Liver (tissue), 5 donors: ENCODE data around the gene OR2AE1. TPM values are rescaled to one million over a fixed set of nuclear protein-coding genes. Genes with fewer than 3 reads are reported as not detected.

Experiments
- polyA plus RNA-seq, 2 donors: library from polyadenylated mRNA; stranded (reverse) in 1 of 2; unstranded in 1 of 2; fragments of 200-250 nt in 1 of 2; fragments of >200 nt in 1 of 2; fragmentation: Nextera tagmentation in 1 of 2; extraction: Ambion mirVana in 1 of 2; gene quantifications; one replicate each; pipeline versions ENCODE4 v1.2.1 to v1.2.3, GENCODE V29; 2013 to 2015
- small RNA-seq: library from RNA; depleted of rRNA; stranded (forward); fragments of <200 nt; gene quantifications from one replicate; pipeline ENCODE3, GENCODE V24; 2014
- total RNA-seq, 2 donors: library from RNA; depleted of rRNA; stranded (reverse); fragments of >200 nt; gene quantifications; one replicate each; pipeline ENCODE4 v1.2.3, GENCODE V29; 2014
- donor health status: healthy.
- donor health status: healthy.
- donor health status: healthy.

The OR2AE1 gene
- total and polyA plus RNA-seq, 4 donors = 0.25 TPM; not detected in 3

Small RNA genes within 50 kb of the gene (small RNA-seq; reads per million reads assigned to genes)
- not detected for gene AC011904.1
- not detected for gene CYP3A52P

Other genes with a start within 250 kb of the OR2AE1 start
- 1,000 to 10,000 TPM in 1 of 2 donors, 10 to 100 TPM in 1; 21.9 to 1,413 TPM for gene CYP3A5, start 197.0 kb downstream of the OR2AE1 start, total RNA-seq
- gene CYP3A5, start 197.0 kb downstream of the OR2AE1 start, polyA plus RNA-seq = 1,000 to 10,000 TPM in 1 of 2 donors, 100 to 1,000 TPM in 1; 117 to 1,316 TPM
- 1,000 to 10,000 TPM in 1 of 2 donors, 10 to 100 TPM in 1; 81.2 to 2,448 TPM for gene CYP3A7, start 141.8 kb downstream of the OR2AE1 start, total RNA-seq
- gene CYP3A7, start 141.8 kb downstream of the OR2AE1 start, polyA plus RNA-seq = 10 to 100 TPM; 36.1 to 85.6 TPM
- gene CYP3A4, start 92.8 kb downstream of the OR2AE1 start, total RNA-seq = 100 to 1,000 TPM in 1 of 2 donors, under 1 TPM in 1; 0.51 to 138 TPM
- 1,000 to 10,000 TPM in 1 of 2 donors, 100 to 1,000 TPM in 1; 440 to 1,082 TPM for gene CYP3A4, start 92.8 kb downstream of the OR2AE1 start, polyA plus RNA-seq
- gene CYP3A43, start 49.0 kb downstream of the OR2AE1 start, total RNA-seq = 10 to 100 TPM in 1 of 2 donors, under 1 TPM in 1; 0.61 to 75.3 TPM
- gene CYP3A43, start 49.0 kb downstream of the OR2AE1 start, polyA plus RNA-seq = 10 to 100 TPM in 1 of 2 donors, 1 to 10 TPM in 1; 4.6 to 35.1 TPM
- 10 to 100 TPM; 16.2 to 23.0 TPM for gene TRIM4, start 42.5 kb upstream of the OR2AE1 start, total RNA-seq
- gene TRIM4, start 42.5 kb upstream of the OR2AE1 start, polyA plus RNA-seq = 10 to 100 TPM; 11.9 to 13.1 TPM
- under 1 TPM; 0.08 to 0.09 TPM for gene GJC3, start 52.6 kb upstream of the OR2AE1 start, total RNA-seq
- 1 to 10 TPM in 1 of 2 donors, under 1 TPM in 1; 0.20 to 1.3 TPM for gene GJC3, start 52.6 kb upstream of the OR2AE1 start, polyA plus RNA-seq
- gene AZGP1, start 99.0 kb upstream of the OR2AE1 start, total RNA-seq = 100 to 1,000 TPM in 1 of 2 donors, 10 to 100 TPM in 1; 99.5 to 952 TPM
- 1,000 to 10,000 TPM; 1,348 to 2,721 TPM for gene AZGP1, start 99.0 kb upstream of the OR2AE1 start, polyA plus RNA-seq
- 100 to 1,000 TPM in 1 of 2 donors, 10 to 100 TPM in 1; 20.5 to 117 TPM for gene ZKSCAN1, start 138.6 kb upstream of the OR2AE1 start, total RNA-seq
- 10 to 100 TPM; 11.8 to 39.7 TPM for gene ZKSCAN1, start 138.6 kb upstream of the OR2AE1 start, polyA plus RNA-seq
- 1 to 10 TPM; 8.5 to 8.6 TPM for gene ZSCAN21, start 172.7 kb upstream of the OR2AE1 start, total RNA-seq
- 1 to 10 TPM; 4.6 to 5.3 TPM for gene ZSCAN21, start 172.7 kb upstream of the OR2AE1 start, polyA plus RNA-seq
- 10 to 100 TPM; 14.0 to 18.2 TPM for gene ZNF3, start 204.7 kb upstream of the OR2AE1 start, total RNA-seq
- 10 to 100 TPM; 10.2 to 10.4 TPM for gene ZNF3, start 204.7 kb upstream of the OR2AE1 start, polyA plus RNA-seq
- gene COPS6, start 211.9 kb upstream of the OR2AE1 start, total RNA-seq = 10 to 100 TPM; 28.7 to 30.8 TPM
- 10 to 100 TPM; 62.7 to 63.2 TPM for gene COPS6, start 211.9 kb upstream of the OR2AE1 start, polyA plus RNA-seq
- 100 to 1,000 TPM in 1 of 2 donors, 10 to 100 TPM in 1; 20.6 to 143 TPM for gene MCM7, start 224.4 kb upstream of the OR2AE1 start, total RNA-seq
- 10 to 100 TPM; 12.6 to 14.6 TPM for gene MCM7, start 224.4 kb upstream of the OR2AE1 start, polyA plus RNA-seq
- gene AP4M1, start 224.6 kb upstream of the OR2AE1 start, total RNA-seq = 1 to 10 TPM; 4.6 to 5.5 TPM
- 1 to 10 TPM; 3.3 to 4.9 TPM for gene AP4M1, start 224.6 kb upstream of the OR2AE1 start, polyA plus RNA-seq
- 10 to 100 TPM; 16.1 to 17.9 TPM for gene TAF6, start 242.3 kb upstream of the OR2AE1 start, total RNA-seq
- 10 to 100 TPM in 1 of 2 donors, 1 to 10 TPM in 1; 8.9 to 16.3 TPM for gene TAF6, start 242.3 kb upstream of the OR2AE1 start, polyA plus RNA-seq
- gene CNPY4, start 242.6 kb upstream of the OR2AE1 start, total RNA-seq = 10 to 100 TPM in 1 of 2 donors, 1 to 10 TPM in 1; 3.7 to 11.9 TPM
- gene CNPY4, start 242.6 kb upstream of the OR2AE1 start, polyA plus RNA-seq = 1 to 10 TPM; 1.9 to 3.8 TPM
- gene MBLAC1, start 249.9 kb upstream of the OR2AE1 start, total RNA-seq = 1 to 10 TPM; 1.4 TPM
- gene MBLAC1, start 249.9 kb upstream of the OR2AE1 start, polyA plus RNA-seq = 1 to 10 TPM; 1.0 to 1.3 TPM